Left cardiac atrium (tissue), 4 donors: ENCODE results near the gene FGD5. TPM values are rescaled to one million over a fixed set of nuclear protein-coding genes. Genes with fewer than 3 reads are reported as not detected.

Experiments used
- ATAC-seq, 2 donors: fragments of 200-7000 bp; cut with Tn5 transposase; one replicate each; pipeline ENCODE4 v1.9.1; 2020; ENCODE audit warnings: mild to moderate bottlenecking in 2 of 2, moderate library complexity in 2 of 2
- DNase-seq: peaks from one replicate; pipeline ENCODE4 v3.0.0-alpha.2; 2020
- intact Hi-C, 2 donors: fragments of 100-400 bp; cut with DNase I; formaldehyde crosslinking; loops; one replicate each; pipeline versions ENCODE4 v1.14.1 to v1.15.1; 2022 to 2023
- total RNA-seq, 2 donors: library from RNA; stranded (reverse); fragmentation: NEBNext Ultra II Directional; extraction: Animal tissue kit (Norgen Biotek cat#: 25700); gene quantifications; one replicate each; pipeline ENCODE4 v1.2.1, GENCODE V29; 2021
- donor health status: DM: no; HTN: yes; CAD: no.
- donor health status: DM: no; HTN: yes; CAD: no; lungs with severe emphysema.
- donor health status: DM: yes; HTN: yes; CAD: no.
- donor health status: Dilated cardiomyopathy.

Gene FGD5
- total RNA-seq, 2 donors from 2014 or later, result 19.3 to 28.7 TPM

DNA sequence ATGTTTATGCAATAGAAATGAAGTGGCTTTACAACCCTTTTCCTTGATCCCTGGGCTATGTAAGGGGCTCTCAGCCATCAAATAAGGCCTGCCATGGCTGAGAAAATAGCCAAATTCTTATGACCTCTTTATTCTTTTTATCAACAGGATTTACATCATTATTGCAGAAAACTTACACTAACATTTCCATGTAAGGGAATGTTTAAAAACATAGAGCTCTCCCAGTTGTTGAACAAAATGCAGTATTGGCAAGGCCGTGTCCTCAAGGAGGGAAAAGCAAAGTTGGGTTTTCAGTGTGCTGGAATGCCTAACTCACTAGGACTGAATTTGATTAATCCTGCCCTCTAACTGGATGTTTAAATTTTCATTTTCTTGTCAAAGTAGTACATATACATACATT, 150.9 kb downstream of the FGD5 start:
- intact Hi-C loops, result no loop called here
- no peak for ATAC-seq
- DNase-seq, result no peak

DNA sequence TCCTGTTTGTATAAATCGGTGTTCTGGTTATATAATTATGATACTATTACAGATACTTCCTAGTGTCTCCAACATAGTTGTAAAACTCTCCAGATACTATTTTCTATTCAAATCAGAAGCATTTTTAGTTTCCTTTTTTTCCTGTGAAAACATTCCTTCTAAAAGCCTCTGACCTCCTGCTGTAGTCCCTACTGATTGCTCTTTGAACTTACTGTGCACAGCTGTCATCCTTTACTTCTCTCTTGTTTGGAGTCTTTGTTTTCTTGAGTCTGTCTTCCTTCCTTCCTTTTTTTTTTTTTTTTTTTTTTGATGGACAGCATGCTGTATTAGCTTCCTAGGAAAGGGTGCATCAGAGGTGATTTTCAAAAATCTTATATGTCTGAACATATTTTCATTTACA, 157.6 kb downstream of the FGD5 start:
- peak in 1 of 2 donors; percentile 29 for ATAC-seq
- DNase-seq, result no peak
- intact Hi-C loops, result no loop called here

DNA sequence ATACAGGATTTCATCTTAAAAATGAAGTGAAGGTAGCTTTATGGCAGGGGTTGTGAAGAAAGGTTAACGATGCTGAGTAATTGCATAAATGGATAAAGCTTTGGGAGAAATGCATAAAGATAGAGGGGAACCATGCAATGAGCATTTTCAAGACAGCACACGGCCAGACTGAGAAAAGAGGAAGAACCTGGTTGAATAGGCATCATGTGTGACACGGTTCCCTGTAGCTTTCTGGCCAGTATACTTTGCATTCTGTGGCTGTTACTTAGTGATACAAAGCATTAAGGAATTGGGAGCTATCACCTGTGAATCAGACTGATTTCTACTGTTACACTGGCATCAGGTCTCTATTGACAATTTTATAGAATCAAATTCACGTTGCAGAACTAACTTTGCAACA, 161.9 kb downstream of the FGD5 start:
- no peak for ATAC-seq

More for the DNA sequence above, 161.9 kb downstream of the FGD5 start:
- no peak for DNase-seq
- intact Hi-C loops, result no loop called here

Other genes with a start within 250 kb of the FGD5 start
- gene CCDC174, start 167.2 kb upstream of the FGD5 start, total RNA-seq, result 10 to 100 TPM; 12.0 to 13.0 TPM
- gene C3orf20, start 143.8 kb upstream of the FGD5 start, total RNA-seq, result under 1 TPM in 1 of 2 donors, not detected in 1; 0.10 TPM
- 10 to 100 TPM; 28.5 to 29.1 TPM for gene NR2C2, start 128.6 kb downstream of the FGD5 start, total RNA-seq
- 10 to 100 TPM; 88.1 to 88.4 TPM for gene MRPS25, start 246.4 kb downstream of the FGD5 start, total RNA-seq